Measurements from ENCODE around the gene PROSER2.
"Not testable (repeated sequence)": the region's sequence is repeated elsewhere in the genome, so short reads cannot be mapped to it uniquely, and the experiment has no call there.

The PROSER2 gene

GRCh38 chr10:11885437-11886137 is 62.4 kb downstream of the PROSER2 start:
- H3K4me3 ChIP-seq (ENCODE audit: low read length): no peak overlapping the region
- TF ChIP-seq, protein P1, sequence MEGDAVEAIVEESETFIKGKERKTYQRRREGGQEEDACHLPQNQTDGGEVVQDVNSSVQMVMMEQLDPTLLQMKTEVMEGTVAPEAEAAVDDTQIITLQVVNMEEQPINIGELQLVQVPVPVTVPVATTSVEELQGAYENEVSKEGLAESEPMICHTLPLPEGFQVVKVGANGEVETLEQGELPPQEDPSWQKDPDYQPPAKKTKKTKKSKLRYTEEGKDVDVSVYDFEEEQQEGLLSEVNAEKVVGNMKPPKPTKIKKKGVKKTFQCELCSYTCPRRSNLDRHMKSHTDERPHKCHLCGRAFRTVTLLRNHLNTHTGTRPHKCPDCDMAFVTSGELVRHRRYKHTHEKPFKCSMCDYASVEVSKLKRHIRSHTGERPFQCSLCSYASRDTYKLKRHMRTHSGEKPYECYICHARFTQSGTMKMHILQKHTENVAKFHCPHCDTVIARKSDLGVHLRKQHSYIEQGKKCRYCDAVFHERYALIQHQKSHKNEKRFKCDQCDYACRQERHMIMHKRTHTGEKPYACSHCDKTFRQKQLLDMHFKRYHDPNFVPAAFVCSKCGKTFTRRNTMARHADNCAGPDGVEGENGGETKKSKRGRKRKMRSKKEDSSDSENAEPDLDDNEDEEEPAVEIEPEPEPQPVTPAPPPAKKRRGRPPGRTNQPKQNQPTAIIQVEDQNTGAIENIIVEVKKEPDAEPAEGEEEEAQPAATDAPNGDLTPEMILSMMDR (conservative IDR thresholded peaks at IDR 0.05; ENCODE audit: low read length): no peak
- DNase-seq (ENCODE audit: low read depth): no peak

DNA sequence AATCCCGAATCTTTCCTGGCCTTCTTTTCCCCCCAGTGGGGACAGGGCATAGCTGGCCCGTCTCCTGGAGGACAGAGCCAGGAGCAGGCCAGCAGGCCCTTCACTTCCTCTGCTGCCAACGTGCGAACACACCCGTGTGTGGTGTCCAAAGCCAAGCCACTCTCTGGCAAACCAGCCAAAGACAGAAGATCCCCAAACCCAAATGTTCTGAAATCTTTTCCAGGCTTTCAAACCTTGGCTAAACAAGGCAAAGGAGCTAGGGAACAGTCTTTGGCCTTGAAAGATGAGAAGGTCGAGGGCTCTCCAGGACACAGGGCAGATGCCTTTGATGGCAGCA is 63.0 kb downstream of the PROSER2 start:
- no peak for DNase-seq (ENCODE audit: low read depth)
- TF ChIP-seq, protein P1 (conservative IDR thresholded peaks at IDR 0.05; ENCODE audit: low read length): no peak
- H3K4me3 ChIP-seq (ENCODE audit: low read length): no peak overlapping the region

- TF ChIP-seq, protein P1 (conservative IDR thresholded peaks at IDR 0.05; ENCODE audit: low read length): no peak
- no peak for DNase-seq (ENCODE audit: low read depth)
- H3K4me3 ChIP-seq (ENCODE audit: low read length): no peak overlapping the region
These were observed 63.7 kb downstream of the PROSER2 start for GRCh38 chr10:11886851-11887250.

DNA sequence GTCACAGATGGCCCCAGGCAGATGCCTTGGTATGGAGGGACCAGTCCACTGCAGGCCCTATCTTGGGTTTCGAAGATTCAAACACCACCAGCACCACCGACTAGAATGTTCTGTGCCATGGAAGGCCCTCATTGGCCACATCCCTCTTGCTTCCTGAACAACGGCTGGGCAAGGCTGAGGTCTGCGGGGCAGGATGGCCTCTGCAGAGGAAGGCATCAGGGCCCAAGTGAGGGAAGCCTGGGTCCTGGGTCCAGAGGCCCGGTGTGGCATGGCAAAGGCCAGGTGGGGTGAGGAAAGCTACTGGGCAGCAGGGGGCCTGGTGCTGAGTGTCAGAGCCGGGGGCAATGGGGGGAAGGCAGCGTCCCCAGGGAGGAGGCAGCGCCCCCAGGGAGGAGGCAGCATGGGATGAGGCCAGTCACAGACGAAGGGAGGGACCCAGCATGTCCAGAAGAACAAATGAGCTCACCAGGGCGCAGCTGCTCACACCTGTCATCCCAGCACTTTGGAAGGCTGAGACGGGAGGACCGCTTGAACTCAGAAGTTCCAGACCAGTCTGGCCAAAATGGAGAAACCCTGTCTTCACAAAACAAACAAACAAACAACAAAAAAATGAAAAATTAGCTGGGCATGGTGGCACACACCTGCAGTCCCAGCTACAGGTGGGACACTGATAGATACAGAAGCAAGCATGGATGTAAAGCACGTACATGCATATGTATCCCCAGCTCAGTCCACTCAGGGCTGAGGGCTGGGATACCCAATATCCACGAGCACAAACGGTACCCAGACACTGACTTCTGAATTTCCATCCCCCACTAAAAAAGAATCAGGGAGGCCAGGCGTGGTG is 64.4 kb downstream of the PROSER2 start:
- no peak for DNase-seq (ENCODE audit: low read depth)
- TF ChIP-seq, protein P1 (conservative IDR thresholded peaks at IDR 0.05; ENCODE audit: low read length): no peak
- no peak overlapping the region for H3K4me3 ChIP-seq (ENCODE audit: low read length)

DNA sequence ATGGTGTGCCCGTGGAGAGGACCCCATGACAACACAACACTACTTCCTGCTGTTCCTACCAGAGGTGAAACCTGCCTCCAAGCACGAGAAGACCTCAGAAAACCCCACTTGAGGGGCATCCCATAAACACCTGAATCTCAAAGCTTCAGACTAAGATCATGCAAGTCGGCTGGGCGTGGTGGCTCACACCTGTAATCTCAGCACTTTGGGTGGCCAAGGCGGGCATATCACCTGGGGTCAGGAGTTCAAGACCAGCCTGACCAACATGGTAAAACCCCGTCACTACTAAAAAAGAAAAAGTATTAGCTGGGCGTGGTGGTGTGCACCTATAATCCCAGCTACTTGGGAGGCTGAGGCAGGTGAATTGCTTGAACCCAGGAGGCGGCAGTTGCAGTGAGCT is 66.1 kb downstream of the PROSER2 start:
- not testable (repeated sequence) for H3K4me3 ChIP-seq (ENCODE audit: low read length); DNase-seq (ENCODE audit: low read depth)

- no peak for DNase-seq (ENCODE audit: low read depth)
- TF ChIP-seq, protein P1 (conservative IDR thresholded peaks at IDR 0.05; ENCODE audit: low read length): no peak
- H3K4me3 ChIP-seq (ENCODE audit: low read length): no peak overlapping the region
These were observed 68.8 kb downstream of the PROSER2 start for GRCh38 chr10:11891776-11892486.

DNA sequence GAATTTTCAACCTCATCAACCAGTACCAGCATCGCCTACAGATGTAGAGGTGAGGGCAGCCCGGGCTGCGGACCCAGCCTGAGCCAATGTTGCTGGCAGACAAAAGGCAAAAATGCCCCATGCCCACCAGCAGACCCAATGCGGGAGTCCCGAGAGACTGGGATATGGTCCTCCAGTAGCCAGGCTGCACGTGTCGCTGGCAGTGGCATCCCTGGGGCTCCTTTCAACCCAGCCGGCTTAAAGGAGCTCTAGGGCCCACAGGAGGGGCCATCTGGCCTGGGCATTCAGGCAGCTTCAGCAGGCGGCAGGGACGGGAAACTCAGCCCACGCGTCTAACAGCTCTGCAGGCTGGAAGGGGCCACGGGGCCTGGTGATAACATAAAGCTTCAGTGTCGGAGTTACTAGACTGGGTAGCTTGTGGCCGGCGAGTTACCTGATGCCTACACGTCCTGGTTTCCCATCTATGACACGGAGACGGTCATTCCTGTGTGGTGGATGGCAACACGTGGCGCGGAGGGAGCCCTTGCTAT is 70.7 kb downstream of the PROSER2 start:
- TF ChIP-seq, protein P1 (conservative IDR thresholded peaks at IDR 0.05; ENCODE audit: low read length): no peak

More for the DNA sequence above, 70.7 kb downstream of the PROSER2 start:
- H3K4me3 ChIP-seq (ENCODE audit: low read length): no peak overlapping the region
- no peak for DNase-seq (ENCODE audit: low read depth)

Measured in AG10803 (cell line).